ENCODE measurements around the gene MACROD2. TPM values are rescaled to one million over a fixed set of nuclear protein-coding genes. Genes with fewer than 3 reads are reported as not detected.

MACROD2 gene
- total RNA-seq, 1 donor from 2014 or later: 2.4 TPM

GRCh38 chr20:15794409-15794808 lies 1799.1 kb downstream of the MACROD2 start:
- no peak overlapping the region for H3K9ac ChIP-seq (ENCODE audit: low read length)
- no peak overlapping the region for H3K27ac ChIP-seq (ENCODE audit: low read depth, low read length)
- FAIRE-seq (no peak), DNase-seq (ENCODE audit: low read depth) (no peak)
- no peak overlapping the region for H3K27ac Mint-ChIP-seq (ENCODE audit: unreplicated experiment)
- H3K27me3 Mint-ChIP-seq (ENCODE audit: low read depth, unreplicated experiment): no peaks in the 10 kb centered on the region
- no peaks in the 10 kb centered on the region for H3K36me3 Mint-ChIP-seq (ENCODE audit: low read depth, unreplicated experiment)
- H3K4me3 ChIP-seq (ENCODE audit: insufficient read depth, low read depth, low read length): no peak overlapping the region
- H4K20me1 ChIP-seq (ENCODE audit: insufficient read depth, low read length): no peaks in the 10 kb centered on the region
- H3K9me3 Mint-ChIP-seq (ENCODE audit: unreplicated experiment): no peaks in the 10 kb centered on the region
- no peaks in the 10 kb centered on the region for H3K9me3 ChIP-seq (ENCODE audit: insufficient read depth, low read depth, low read length)
- no peak overlapping the region for H3K4me2 ChIP-seq (ENCODE audit: low read length)
- no peak overlapping the region for H3K4me3 Mint-ChIP-seq (ENCODE audit: unreplicated experiment)
- H2AFZ ChIP-seq (ENCODE audit: low read depth, low read length): no peak overlapping the region
- no peaks in the 10 kb centered on the region for H3K4me1 Mint-ChIP-seq (ENCODE audit: low read depth, unreplicated experiment)
- H3K79me2 ChIP-seq (ENCODE audit: insufficient read depth, low read length): no peaks in the 10 kb centered on the region
- H3K27me3 ChIP-seq (ENCODE audit: insufficient read depth, low read length): no peaks in the 10 kb centered on the region
- TF ChIP-seq EZH2 (IDR thresholded peaks at IDR 0.05; ENCODE audit: insufficient read depth, low read length): no peak
- no peak for TF ChIP-seq CTCF (IDR thresholded peaks at IDR 0.05; ENCODE audit: insufficient read depth, low read depth, low read length)
- H3K36me3 ChIP-seq (ENCODE audit: insufficient read depth, low read length): no peaks in the 10 kb centered on the region
- no peaks in the 10 kb centered on the region for H3K4me1 ChIP-seq (ENCODE audit: insufficient read depth, low read length)

- no peaks in the 10 kb centered on the region for H3K9me3 Mint-ChIP-seq (ENCODE audit: unreplicated experiment)
- H3K4me3 Mint-ChIP-seq (ENCODE audit: unreplicated experiment): no peak overlapping the region
- H3K9ac ChIP-seq (ENCODE audit: low read length): no peak overlapping the region
- H3K4me1 ChIP-seq (ENCODE audit: insufficient read depth, low read length): no peaks in the 10 kb centered on the region
- no peaks in the 10 kb centered on the region for H3K4me1 Mint-ChIP-seq (ENCODE audit: low read depth, unreplicated experiment)
- H2AFZ ChIP-seq (ENCODE audit: low read depth, low read length): no peak overlapping the region
- no peaks in the 10 kb centered on the region for H3K27me3 Mint-ChIP-seq (ENCODE audit: low read depth, unreplicated experiment)
- no peaks in the 10 kb centered on the region for H3K36me3 ChIP-seq (ENCODE audit: insufficient read depth, low read length)
- no peaks in the 10 kb centered on the region for H3K36me3 Mint-ChIP-seq (ENCODE audit: low read depth, unreplicated experiment)
- no peaks in the 10 kb centered on the region for H3K79me2 ChIP-seq (ENCODE audit: insufficient read depth, low read length)
- H3K27ac ChIP-seq (ENCODE audit: low read depth, low read length): no peak overlapping the region
- no peak overlapping the region for H3K27ac Mint-ChIP-seq (ENCODE audit: unreplicated experiment)
- no peaks in the 10 kb centered on the region for H4K20me1 ChIP-seq (ENCODE audit: insufficient read depth, low read length)
- no peak for DNase-seq (ENCODE audit: low read depth)
- no peaks in the 10 kb centered on the region for H3K9me3 ChIP-seq (ENCODE audit: insufficient read depth, low read depth, low read length)
- no peak for FAIRE-seq
- H3K27me3 ChIP-seq (ENCODE audit: insufficient read depth, low read length): no peaks in the 10 kb centered on the region
- TF ChIP-seq EZH2 (IDR thresholded peaks at IDR 0.05; ENCODE audit: insufficient read depth, low read length): no peak
- TF ChIP-seq CTCF (IDR thresholded peaks at IDR 0.05; ENCODE audit: insufficient read depth, low read depth, low read length): no peak
- no peak overlapping the region for H3K4me2 ChIP-seq (ENCODE audit: low read length)
- H3K4me3 ChIP-seq (ENCODE audit: insufficient read depth, low read depth, low read length): no peak overlapping the region
Observed at GRCh38 chr20:15795305-15796019, 1800.1 kb downstream of the MACROD2 start.

GRCh38 chr20:15799871-15800270 lies 1804.6 kb downstream of the MACROD2 start:
- no peak overlapping the region for H3K4me3 ChIP-seq (ENCODE audit: insufficient read depth, low read depth, low read length)
- H3K79me2 ChIP-seq (ENCODE audit: insufficient read depth, low read length): no peaks in the 10 kb centered on the region
- H3K27ac ChIP-seq (ENCODE audit: low read depth, low read length): no peak overlapping the region
- Mint-ChIP-seq H3K36me3 (ENCODE audit: low read depth, unreplicated experiment) (no peaks in the 10 kb centered on the region), H3K27me3 (ENCODE audit: low read depth, unreplicated experiment) (no peaks in the 10 kb centered on the region), H3K9me3 (ENCODE audit: unreplicated experiment) (no peaks in the 10 kb centered on the region), H3K27ac (ENCODE audit: unreplicated experiment) (no peak overlapping the region), H3K4me3 (ENCODE audit: unreplicated experiment) (no peak overlapping the region), H3K4me1 (ENCODE audit: low read depth, unreplicated experiment) (no peaks in the 10 kb centered on the region)
- no peaks in the 10 kb centered on the region for H3K9me3 ChIP-seq (ENCODE audit: insufficient read depth, low read depth, low read length)
- no peaks in the 10 kb centered on the region for H3K36me3 ChIP-seq (ENCODE audit: insufficient read depth, low read length)
- H3K4me1 ChIP-seq (ENCODE audit: insufficient read depth, low read length): no peaks in the 10 kb centered on the region
- peak; percentile 9 for DNase-seq (ENCODE audit: low read depth)
- no peaks in the 10 kb centered on the region for H3K27me3 ChIP-seq (ENCODE audit: insufficient read depth, low read length)
- FAIRE-seq: no peak
- no peaks in the 10 kb centered on the region for H4K20me1 ChIP-seq (ENCODE audit: insufficient read depth, low read length)
- H2AFZ ChIP-seq (ENCODE audit: low read depth, low read length): no peak overlapping the region
- TF ChIP-seq EZH2 (IDR thresholded peaks at IDR 0.05; ENCODE audit: insufficient read depth, low read length) (no peak), CTCF (IDR thresholded peaks at IDR 0.05; ENCODE audit: insufficient read depth, low read depth, low read length) (no peak)
- H3K4me2 ChIP-seq (ENCODE audit: low read length): no peak overlapping the region
- H3K9ac ChIP-seq (ENCODE audit: low read length): no peak overlapping the region
